Subcutaneous adipose tissue (tissue), 4 donors: ENCODE data around the gene HNRNPM. TPM values are rescaled to one million over a fixed set of nuclear protein-coding genes. Genes with fewer than 3 reads are reported as not detected.

Experiments used
- total RNA-seq, 4 donors: library from RNA; depleted of rRNA; stranded (reverse); fragments of >200 nt; gene quantifications; one replicate each; pipeline ENCODE4 v1.1.0, GENCODE V29; 2016
- TF ChIP-seq, protein P1 (sequence below): fragments of 450-650 bp; IDR thresholded peaks from one replicate; pipeline ENCODE4 v1.5.1; 2016; ENCODE audit warnings: low read depth, mild to moderate bottlenecking, control low read depth, antibody characterized with exemption, moderate library complexity

The HNRNPM gene
- total RNA-seq, 4 donors from 2014 or later = 58.5 to 105 (median 78.0) TPM

DNA sequence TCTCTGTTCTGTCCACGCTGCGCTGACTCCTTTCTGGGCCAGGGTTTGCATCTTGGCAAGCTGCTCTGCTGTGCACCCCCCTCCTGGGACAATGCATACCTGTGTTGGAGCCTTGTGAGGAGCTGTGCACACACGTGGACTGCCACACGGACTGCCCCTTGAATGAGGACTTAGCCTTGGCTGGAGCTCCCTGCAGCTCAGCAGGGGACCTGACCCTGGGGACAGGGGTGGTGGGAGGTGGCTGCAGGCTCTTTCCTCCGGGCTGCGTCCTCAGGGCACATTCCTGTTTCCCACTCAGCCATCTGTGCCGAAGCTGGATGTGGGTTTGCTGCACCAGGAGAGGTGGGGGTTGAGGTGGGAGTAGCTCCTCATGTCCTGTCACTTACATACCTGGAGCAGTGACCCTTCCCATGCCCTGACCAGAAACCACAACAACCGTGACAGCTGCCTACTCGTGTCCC is 46.4 kb upstream of the HNRNPM start:
- TF ChIP-seq, protein P1, sequence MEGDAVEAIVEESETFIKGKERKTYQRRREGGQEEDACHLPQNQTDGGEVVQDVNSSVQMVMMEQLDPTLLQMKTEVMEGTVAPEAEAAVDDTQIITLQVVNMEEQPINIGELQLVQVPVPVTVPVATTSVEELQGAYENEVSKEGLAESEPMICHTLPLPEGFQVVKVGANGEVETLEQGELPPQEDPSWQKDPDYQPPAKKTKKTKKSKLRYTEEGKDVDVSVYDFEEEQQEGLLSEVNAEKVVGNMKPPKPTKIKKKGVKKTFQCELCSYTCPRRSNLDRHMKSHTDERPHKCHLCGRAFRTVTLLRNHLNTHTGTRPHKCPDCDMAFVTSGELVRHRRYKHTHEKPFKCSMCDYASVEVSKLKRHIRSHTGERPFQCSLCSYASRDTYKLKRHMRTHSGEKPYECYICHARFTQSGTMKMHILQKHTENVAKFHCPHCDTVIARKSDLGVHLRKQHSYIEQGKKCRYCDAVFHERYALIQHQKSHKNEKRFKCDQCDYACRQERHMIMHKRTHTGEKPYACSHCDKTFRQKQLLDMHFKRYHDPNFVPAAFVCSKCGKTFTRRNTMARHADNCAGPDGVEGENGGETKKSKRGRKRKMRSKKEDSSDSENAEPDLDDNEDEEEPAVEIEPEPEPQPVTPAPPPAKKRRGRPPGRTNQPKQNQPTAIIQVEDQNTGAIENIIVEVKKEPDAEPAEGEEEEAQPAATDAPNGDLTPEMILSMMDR = no peak

DNA sequence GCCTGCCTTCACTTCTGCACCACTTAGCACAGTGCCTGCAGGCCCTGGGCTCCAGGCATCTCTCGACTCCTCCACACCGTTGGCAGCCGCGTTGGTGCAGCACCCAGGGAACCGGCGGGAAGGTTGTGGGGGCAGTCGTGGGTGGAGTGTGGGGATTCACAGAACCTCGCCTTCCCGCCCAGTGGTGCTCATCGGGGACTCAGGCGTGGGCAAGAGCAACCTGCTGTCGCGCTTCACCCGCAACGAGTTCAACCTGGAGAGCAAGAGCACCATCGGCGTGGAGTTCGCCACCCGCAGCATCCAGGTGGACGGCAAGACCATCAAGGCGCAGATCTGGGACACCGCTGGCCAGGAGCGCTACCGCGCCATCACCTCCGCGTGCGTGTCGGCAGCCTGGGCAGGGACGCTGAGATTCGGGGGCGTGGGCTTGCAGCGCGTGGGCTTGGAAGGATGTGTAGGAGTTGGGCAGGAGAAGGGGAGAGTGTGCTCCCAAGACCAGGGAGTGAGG is 45.0 kb upstream of the HNRNPM start:
- TF ChIP-seq, protein P1 = no peak

DNA sequence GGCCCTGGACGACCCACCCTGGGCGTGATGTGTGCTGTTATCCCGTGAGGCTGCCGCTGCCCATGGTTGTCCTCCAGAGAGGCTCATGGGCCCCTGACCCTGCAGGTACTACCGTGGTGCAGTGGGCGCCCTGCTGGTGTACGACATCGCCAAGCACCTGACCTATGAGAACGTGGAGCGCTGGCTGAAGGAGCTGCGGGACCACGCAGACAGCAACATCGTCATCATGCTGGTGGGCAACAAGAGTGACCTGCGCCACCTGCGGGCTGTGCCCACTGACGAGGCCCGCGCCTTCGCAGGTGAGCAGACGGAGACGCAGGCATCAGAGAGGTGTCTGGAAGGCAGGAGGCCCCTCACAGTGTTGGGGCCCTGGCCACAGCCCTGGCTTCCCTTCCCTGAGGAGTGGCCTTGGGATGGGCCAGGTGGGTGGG is 42.8 kb upstream of the HNRNPM start:
- TF ChIP-seq, protein P1 = no peak

DNA sequence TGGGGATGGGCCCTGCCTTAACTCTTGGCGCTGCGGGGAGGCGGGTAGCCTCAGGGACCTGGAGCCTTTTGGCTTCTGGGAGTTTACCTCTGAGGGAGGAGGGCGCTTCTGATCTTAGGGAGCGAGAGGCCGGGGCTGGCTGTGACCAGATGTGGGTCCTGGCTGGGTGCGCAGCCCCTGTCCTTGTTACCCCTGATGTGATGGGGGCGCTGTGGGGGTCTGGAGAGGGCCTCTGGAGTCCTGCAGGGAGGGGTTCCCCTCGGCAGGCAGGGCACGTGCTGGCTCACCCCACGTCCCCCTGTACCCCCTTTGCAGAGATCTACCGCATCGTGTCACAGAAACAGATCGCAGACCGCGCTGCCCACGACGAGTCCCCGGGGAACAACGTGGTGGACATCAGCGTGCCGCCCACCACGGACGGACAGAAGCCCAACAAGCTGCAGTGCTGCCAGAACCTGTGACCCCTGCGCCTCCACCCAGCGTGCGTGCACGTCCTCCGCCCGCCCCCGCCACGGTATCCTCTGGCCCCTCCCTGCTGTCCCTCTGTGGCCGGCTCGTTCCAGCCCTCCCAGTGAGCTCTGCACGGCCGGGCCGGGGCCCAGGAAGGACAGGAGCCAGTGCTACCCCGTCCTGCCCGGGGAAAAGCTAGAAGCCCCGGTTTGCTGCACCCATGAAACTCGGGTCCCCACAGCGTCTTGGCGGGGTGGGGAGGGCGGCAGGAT is 41.5 kb upstream of the HNRNPM start:
- TF ChIP-seq, protein P1 = no peak

DNA sequence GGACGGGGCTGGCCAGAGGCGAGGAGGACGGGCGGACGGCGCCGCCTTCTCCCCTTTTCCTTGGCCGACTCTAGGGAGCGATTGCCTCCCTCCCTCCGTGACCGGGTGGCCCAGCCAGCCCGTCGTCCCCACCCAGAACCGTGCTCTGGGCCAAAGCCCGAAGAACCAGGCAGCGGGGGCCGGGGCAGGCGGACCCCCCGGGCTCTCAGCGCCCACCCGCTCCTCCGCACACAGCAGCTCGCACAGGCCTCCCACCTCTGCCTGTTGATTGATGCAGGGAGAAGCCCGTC is 41.0 kb upstream of the HNRNPM start:
- TF ChIP-seq, protein P1 = no peak

DNA sequence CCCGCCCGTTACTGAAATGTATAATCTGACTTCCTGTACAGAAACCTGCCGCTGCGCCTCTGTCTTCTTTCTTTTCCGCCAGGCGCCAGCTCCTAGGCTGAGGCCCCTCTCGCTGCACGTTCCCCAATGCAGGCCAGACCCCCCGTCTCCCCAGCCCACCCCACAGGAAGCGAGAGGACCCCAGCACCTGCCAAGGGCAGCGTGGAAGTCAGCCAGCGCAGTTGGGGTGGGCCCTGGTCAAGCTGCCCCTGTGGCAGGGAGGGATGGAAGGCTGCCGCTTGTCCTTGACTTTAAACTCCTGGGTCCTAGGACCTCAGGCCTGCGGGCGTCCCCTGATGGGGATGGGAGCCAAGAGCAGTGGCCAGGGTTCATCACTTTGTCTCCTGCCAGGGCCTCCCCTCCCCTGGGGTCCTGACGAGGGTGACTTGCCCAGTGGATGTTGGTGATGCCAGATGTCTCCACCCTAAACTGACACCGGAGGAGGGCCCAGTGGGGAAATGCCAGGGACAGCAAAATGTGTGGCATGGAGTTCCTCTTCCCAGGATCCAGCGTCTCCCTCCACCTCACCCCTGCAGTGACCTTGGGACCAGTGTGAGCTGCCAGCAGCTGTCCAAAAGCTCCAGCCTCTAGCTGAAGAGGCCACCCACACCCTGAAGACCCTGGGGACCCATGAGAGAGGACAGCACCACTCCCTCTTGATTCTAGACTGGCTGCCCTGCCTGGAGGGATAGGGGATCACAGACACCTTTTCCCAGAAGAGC is 40.2 kb upstream of the HNRNPM start:
- TF ChIP-seq, protein P1 = no peak

DNA sequence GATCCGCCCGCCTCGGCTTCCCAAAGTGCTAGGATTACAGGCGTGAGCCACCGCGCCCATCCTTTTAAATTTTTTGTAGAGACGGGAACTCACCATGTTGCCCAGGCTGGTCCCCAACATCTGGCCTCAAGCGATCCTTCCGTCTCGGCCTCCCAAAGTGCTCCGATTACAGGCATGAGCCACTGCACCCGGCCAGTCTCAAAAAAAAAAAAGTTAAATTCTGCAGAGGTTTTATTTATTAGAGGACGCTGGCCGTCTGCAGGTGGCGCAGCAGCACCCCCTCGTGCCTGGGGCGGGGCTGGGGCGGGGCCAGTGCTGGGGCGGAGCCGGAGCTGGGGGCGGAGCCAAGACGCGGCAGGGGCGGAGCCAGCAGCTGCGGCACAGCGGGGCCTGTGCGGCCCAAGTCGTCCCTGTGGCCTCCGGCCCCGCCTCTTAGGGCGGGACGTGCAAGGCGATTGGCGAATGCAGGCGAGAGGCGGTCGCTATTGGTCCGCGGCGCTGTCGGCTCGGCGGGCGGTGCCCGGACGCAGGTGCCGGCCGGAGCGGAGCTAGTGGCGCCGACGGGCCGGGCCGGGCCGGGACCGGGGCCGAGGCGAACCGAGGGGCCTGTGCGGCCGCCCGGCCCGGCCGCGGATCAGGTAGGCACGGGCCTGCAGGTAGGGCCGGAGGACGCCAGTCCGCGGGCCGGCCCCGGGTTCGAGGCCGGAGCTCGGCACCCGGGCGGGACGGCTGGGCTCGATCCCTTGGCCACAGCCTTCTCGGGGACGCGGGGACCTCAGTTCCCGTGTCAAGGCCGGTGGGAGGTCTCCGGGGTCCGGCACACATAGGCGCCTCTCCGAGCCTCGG is 31.8 kb upstream of the HNRNPM start, which contains the start of gene MARCHF2:
Gene MARCHF2, plus strand, starts transcription at position 523 of the 846 bp plus-strand sequence. CDS start 8,536 bp downstream, outside the sequence.
- TF ChIP-seq, protein P1 = no peak
